ENCODE data around the gene PDE4B.
A peak's percentile ranks its signal among the peaks of the same experiment; 100 is the strongest.

PDE4B gene

GRCh38 chr1:66240491-66241484 lies 448.1 kb downstream of the PDE4B start:
- DNase-seq (ENCODE audit: low read depth) = no peak

- DNase-seq (ENCODE audit: low read depth) = peak; percentile 77
Observed at GRCh38 chr1:66242646-66243547, 450.2 kb downstream of the PDE4B start.

- DNase-seq (ENCODE audit: low read depth) = no peak
Observed at GRCh38 chr1:66243548-66244130, 450.9 kb downstream of the PDE4B start.

GRCh38 chr1:66244429-66244828 lies 451.7 kb downstream of the PDE4B start:
- DNase-seq (ENCODE audit: low read depth) = no peak

- no peak for DNase-seq (ENCODE audit: low read depth)
Observed at GRCh38 chr1:66245691-66246090, 453.0 kb downstream of the PDE4B start.

GRCh38 chr1:66246351-66247269 lies 453.9 kb downstream of the PDE4B start:
- DNase-seq (ENCODE audit: low read depth) = no peak

- DNase-seq (ENCODE audit: low read depth) = no peak
Observed at GRCh38 chr1:66247415-66248208, 454.9 kb downstream of the PDE4B start.

- DNase-seq (ENCODE audit: low read depth) = no peak
Observed at GRCh38 chr1:66248257-66248656, 455.6 kb downstream of the PDE4B start.

GRCh38 chr1:66248746-66249145 lies 456.1 kb downstream of the PDE4B start:
- no peak for DNase-seq (ENCODE audit: low read depth)

GRCh38 chr1:66250075-66250474 lies 457.4 kb downstream of the PDE4B start:
- no peak for DNase-seq (ENCODE audit: low read depth)

GRCh38 chr1:66250478-66250877 lies 457.8 kb downstream of the PDE4B start:
- DNase-seq (ENCODE audit: low read depth) = no peak

- DNase-seq (ENCODE audit: low read depth) = no peak
Observed at GRCh38 chr1:66251546-66251945, 458.9 kb downstream of the PDE4B start.

GRCh38 chr1:66253330-66253921 lies 460.7 kb downstream of the PDE4B start:
- DNase-seq (ENCODE audit: low read depth) = peak; percentile 62

- no peak for DNase-seq (ENCODE audit: low read depth)
Observed at GRCh38 chr1:66254785-66255184, 462.1 kb downstream of the PDE4B start.

- DNase-seq (ENCODE audit: low read depth) = no peak
Observed at GRCh38 chr1:66256629-66257572, 464.2 kb downstream of the PDE4B start.

- DNase-seq (ENCODE audit: low read depth) = no peak
Observed at GRCh38 chr1:66258404-66259105, 465.9 kb downstream of the PDE4B start.

- DNase-seq (ENCODE audit: low read depth) = no peak
Observed at GRCh38 chr1:66261364-66261763, 468.7 kb downstream of the PDE4B start.
